Measurements from ENCODE around the gene NDUFS4.

GRCh38 chr5:53555160-53555559 lies 5.3 kb upstream of the NDUFS4 start:
- TF ChIP-seq CTCF (IDR thresholded peaks at IDR 0.05) (no peak), POLR2A (IDR thresholded peaks at IDR 0.05) (no peak)
